ENCODE results near the gene SHROOM2.

- no peak for TF ChIP-seq PATZ1 (CRISPR knock-in tag; IDR thresholded peaks at IDR 0.05; ENCODE audit: borderline replicate concordance)
- TF ChIP-seq SNAI2 (CRISPR knock-in tag; IDR thresholded peaks at IDR 0.05): no peak
- TF ChIP-seq TSHZ2 (CRISPR knock-in tag; IDR thresholded peaks at IDR 0.05): no peak
- TF ChIP-seq ZFP3 (CRISPR knock-in tag; IDR thresholded peaks at IDR 0.05): no peak
- TF ChIP-seq GLIS3 (CRISPR knock-in tag; IDR thresholded peaks at IDR 0.05): no peak
- TF ChIP-seq BACH2 (CRISPR knock-in tag; IDR thresholded peaks at IDR 0.05; ENCODE audit: borderline replicate concordance): no peak
- TF ChIP-seq ZNF565 (CRISPR knock-in tag; conservative IDR thresholded peaks at IDR 0.05; ENCODE audit: low read depth): no peak
These were observed 92.1 kb downstream of the SHROOM2 start for GRCh38 chrX:9878146-9878820.

All from SK-N-SH treated with all-trans-retinoic acid at 6 μM for 48 hours (cell line).